ENCODE measurements around the gene TGM3.

Gene TGM3

GRCh38 chr20:2340823-2341222, 45.0 kb downstream of the TGM3 start:
- DNase-seq, result no peak

- no peak for DNase-seq
Measured at GRCh38 chr20:2341336-2341735, 45.5 kb downstream of the TGM3 start.

GRCh38 chr20:2342243-2342642, 46.4 kb downstream of the TGM3 start:
- DNase-seq, result no peak

- no peak for DNase-seq
Measured at GRCh38 chr20:2346188-2346587, 50.4 kb downstream of the TGM3 start.

- no peak for DNase-seq
Measured at GRCh38 chr20:2348336-2348735, 52.5 kb downstream of the TGM3 start.

- no peak for DNase-seq
Measured at GRCh38 chr20:2349801-2350200, 54.0 kb downstream of the TGM3 start.

- DNase-seq, result no peak
Measured at GRCh38 chr20:2350606-2351005, 54.8 kb downstream of the TGM3 start.

- no peak for DNase-seq
Measured at GRCh38 chr20:2353231-2353630, 57.4 kb downstream of the TGM3 start.

- no peak for DNase-seq
Measured at GRCh38 chr20:2357114-2357513, 61.3 kb downstream of the TGM3 start.

GRCh38 chr20:2358006-2358405, 62.2 kb downstream of the TGM3 start:
- DNase-seq, result no peak

- DNase-seq, result no peak
Measured at GRCh38 chr20:2361035-2361593, 65.3 kb downstream of the TGM3 start.

GRCh38 chr20:2363187-2363586, 67.4 kb downstream of the TGM3 start:
- no peak for DNase-seq

- no peak for DNase-seq
Measured at GRCh38 chr20:2363587-2363986, 67.8 kb downstream of the TGM3 start.

- no peak for DNase-seq
Measured at GRCh38 chr20:2364044-2364443, 68.2 kb downstream of the TGM3 start.

- DNase-seq, result no peak
Measured at GRCh38 chr20:2365091-2365490, 69.3 kb downstream of the TGM3 start.

GRCh38 chr20:2365666-2366065, 69.9 kb downstream of the TGM3 start:
- no peak for DNase-seq

- no peak for DNase-seq
Measured at GRCh38 chr20:2368621-2369020, 72.8 kb downstream of the TGM3 start.

GRCh38 chr20:2373098-2373497, 77.3 kb downstream of the TGM3 start:
- DNase-seq, result no peak

GRCh38 chr20:2374346-2375125, 78.7 kb downstream of the TGM3 start:
- no peak for DNase-seq

- DNase-seq, result no peak
Measured at GRCh38 chr20:2378893-2379292, 83.1 kb downstream of the TGM3 start.

- DNase-seq, result no peak
Measured at GRCh38 chr20:2379511-2380229, 83.9 kb downstream of the TGM3 start.

GRCh38 chr20:2380601-2381000, 84.8 kb downstream of the TGM3 start, which contains the start of gene TGM6:
TSS of gene TGM6 (plus strand) at chr20:2380901. CDS start at chr20:2380969, 68 bp downstream.
- no peak for DNase-seq

GRCh38 chr20:2381303-2381702, 85.5 kb downstream of the TGM3 start:
- DNase-seq, result no peak

- DNase-seq, result no peak
Measured at GRCh38 chr20:2382833-2383232, 87.0 kb downstream of the TGM3 start.

Data from CD4-positive, alpha-beta T cell treated with Interleukin-15 for 1 hour (primary cell).